Fibroblast of lung (primary cell): ENCODE data around the gene UGT8. TPM values are rescaled to one million over a fixed set of nuclear protein-coding genes. Genes with fewer than 3 reads are reported as not detected.

Experiments used
- DNase-seq, 2 donors: peaks; one replicate each; pipeline versions ENCODE4 v3.0.0 to v3.0.0-alpha.2; 2010; ENCODE audit warnings: low read depth in 2 of 2
- H2AFZ ChIP-seq: 2 replicates; pipeline ENCODE4 v1.5.1; 2012; ENCODE audit warnings: low read length, control low read depth, inconsistent platforms
- H3K27ac ChIP-seq: 2 replicates; pipeline ENCODE4 v1.5.1; 2011; ENCODE audit warnings: low read length, control low read depth; ENCODE audit not compliant: insufficient read depth
- H3K27me3 ChIP-seq: 2 replicates; pipeline ENCODE4 v1.5.1; 2011; ENCODE audit warnings: mild to moderate bottlenecking, low read length; ENCODE audit not compliant: control insufficient read depth, insufficient read depth
- H3K36me3 ChIP-seq: 2 replicates; pipeline ENCODE4 v1.5.1; 2011; ENCODE audit warnings: low read length; ENCODE audit not compliant: control insufficient read depth, insufficient read depth
- H3K4me1 ChIP-seq: 2 replicates; pipeline ENCODE4 v1.5.1; 2011; ENCODE audit warnings: low read length; ENCODE audit not compliant: control insufficient read depth, insufficient read depth; ENCODE audit errors: extremely low read depth
- H3K4me2 ChIP-seq: 2 replicates; pipeline ENCODE4 v1.5.1; 2011; ENCODE audit warnings: low read length, control low read depth; ENCODE audit not compliant: insufficient read depth; ENCODE audit errors: extremely low read depth
- H3K4me3 ChIP-seq, 4 experiments: fragments of 200-600 bp in 1 of 4; sonication (generic) in 1 of 4; replicated peaks in 1 of 4; 2 replicates each; pipeline ENCODE4 v1.5.1; 2011 to 2016; ENCODE audit warnings: low read length in 4 of 4, low read depth in 3 of 4, mild to moderate bottlenecking in 3 of 4, control low read depth in 2 of 4, inconsistent platforms in 1 of 4, mixed read lengths in 1 of 4; ENCODE audit not compliant: insufficient read depth in 1 of 4; ENCODE audit errors: control extremely low read depth in 1 of 4
- H3K79me2 ChIP-seq: 2 replicates; pipeline ENCODE4 v1.5.1; 2012; ENCODE audit warnings: mild to moderate bottlenecking, low read length, inconsistent platforms; ENCODE audit not compliant: control insufficient read depth, insufficient read depth
- H3K9ac ChIP-seq: 2 replicates; pipeline ENCODE4 v1.5.1; 2011; ENCODE audit warnings: mild to moderate bottlenecking, low read length, control low read depth; ENCODE audit not compliant: insufficient read depth
- H3K9me3 ChIP-seq: 2 replicates; pipeline ENCODE4 v1.5.1; 2012; ENCODE audit warnings: low read depth, low read length; ENCODE audit not compliant: control insufficient read depth, insufficient read depth
- H4K20me1 ChIP-seq: 2 replicates; pipeline ENCODE4 v1.5.1; 2011; ENCODE audit warnings: low read length; ENCODE audit not compliant: control insufficient read depth, insufficient read depth; ENCODE audit errors: extremely low read depth
- CTCF ChIP-seq, 2 donors: IDR thresholded peaks in 1 of 2; conservative IDR thresholded peaks in 1 of 2; 1 replicate in 1 of 2; 2 replicates in 1 of 2; pipeline ENCODE4 v1.5.1; 2011 to 2012; ENCODE audit warnings: low read length in 2 of 2, control low read depth in 1 of 2, inconsistent platforms in 1 of 2, low read depth in 1 of 2, mild to moderate bottlenecking in 1 of 2
- EZH2 ChIP-seq: IDR thresholded peaks from 2 replicates; pipeline ENCODE4 v1.5.1; 2012; ENCODE audit warnings: low read length, control low read depth, mild to moderate bottlenecking; ENCODE audit errors: missing control alignments
- polyA plus RNA-seq, 2 donors: library from polyadenylated mRNA; depleted of rRNA in 1 of 2; stranded (reverse) in 1 of 2; unstranded in 1 of 2; fragments of >200 nt; gene quantifications; 2 replicates each; pipeline ENCODE4 v1.2.1, GENCODE V29; 2011 to 2012; ENCODE audit warnings: missing spikeins in 1 of 2
- total RNA-seq: library from RNA; depleted of rRNA; stranded (reverse); fragments of >200 nt; gene quantifications from 2 replicates; pipeline ENCODE4 v1.2.1, GENCODE V29; 2014

UGT8 gene
- total and polyA plus RNA-seq, 2 donors (not counting 1 experiment from before 2014, with no cell fraction given), result under 0.01 TPM; not detected in 1

GRCh38 chr4:114561590-114561989 is 37.0 kb upstream of the UGT8 start:
- Histone ChIP-seq H3K9ac (no peak overlapping the region), H3K9me3 (no peaks in the 10 kb centered on the region), H3K4me2 (no peak overlapping the region), H4K20me1 (no peaks in the 10 kb centered on the region), H3K79me2 (no peaks in the 10 kb centered on the region), H2AFZ (no peak overlapping the region), H3K4me3 (no peak overlapping the region), H3K27ac (no peak overlapping the region), H3K27me3 (no peaks in the 10 kb centered on the region), H3K4me1 (no peaks in the 10 kb centered on the region), H3K36me3 (no peaks in the 10 kb centered on the region)
- TF ChIP-seq CTCF (conservative IDR thresholded peaks at IDR 0.05 in 1 of 2, IDR thresholded peaks at IDR 0.05 in 1 of 2; ENCODE audit: low read depth in 1 of 2, low read length in 2 of 2), result no peak
- TF ChIP-seq EZH2, result no peak
- no peak for DNase-seq

- DNase-seq, result no peak
- no peaks in the 10 kb centered on the region for H3K79me2 ChIP-seq
- no peaks in the 10 kb centered on the region for H3K36me3 ChIP-seq
- H3K27ac ChIP-seq, result no peak overlapping the region
- no peaks in the 10 kb centered on the region for H3K9me3 ChIP-seq
- H2AFZ ChIP-seq, result no peak overlapping the region
- no peak overlapping the region for H3K4me2 ChIP-seq
- H4K20me1 ChIP-seq, result no peaks in the 10 kb centered on the region
- no peak overlapping the region for H3K4me3 ChIP-seq
- TF ChIP-seq EZH2 (no peak), CTCF (conservative IDR thresholded peaks at IDR 0.05 in 1 of 2, IDR thresholded peaks at IDR 0.05 in 1 of 2; ENCODE audit: low read depth in 1 of 2, low read length in 2 of 2) (no peak)
- H3K4me1 ChIP-seq, result no peaks in the 10 kb centered on the region
- no peaks in the 10 kb centered on the region for H3K27me3 ChIP-seq
- H3K9ac ChIP-seq, result no peak overlapping the region
Observed at GRCh38 chr4:114562176-114562904, 36.3 kb upstream of the UGT8 start.

- peak in 1 of 2 donors; percentile 77 for DNase-seq
- no peak overlapping the region for H3K4me2 ChIP-seq
Observed at GRCh38 chr4:114563536-114564315, 34.9 kb upstream of the UGT8 start.

More at GRCh38 chr4:114563536-114564315, 34.9 kb upstream of the UGT8 start:
- H4K20me1 ChIP-seq, result no peaks in the 10 kb centered on the region
- H3K36me3 ChIP-seq, result no peaks in the 10 kb centered on the region
- H3K4me3 ChIP-seq, result no peak overlapping the region
- H3K9ac ChIP-seq, result no peak overlapping the region
- TF ChIP-seq CTCF (conservative IDR thresholded peaks at IDR 0.05 in 1 of 2, IDR thresholded peaks at IDR 0.05 in 1 of 2; ENCODE audit: low read depth in 1 of 2, low read length in 2 of 2) (no peak), EZH2 (no peak)
- no peaks in the 10 kb centered on the region for H3K79me2 ChIP-seq
- no peaks in the 10 kb centered on the region for H3K27me3 ChIP-seq
- no peaks in the 10 kb centered on the region for H3K9me3 ChIP-seq
- no peaks in the 10 kb centered on the region for H3K4me1 ChIP-seq
- H2AFZ ChIP-seq, result no peak overlapping the region
- H3K27ac ChIP-seq, result no peak overlapping the region
